Myocyte (in vitro differentiated cells): ENCODE measurements around the gene CLMN. TPM values are rescaled to one million over a fixed set of nuclear protein-coding genes. Genes with fewer than 3 reads are reported as not detected.
"Not testable (repeated sequence)": the region's sequence is repeated elsewhere in the genome, so short reads cannot be mapped to it uniquely, and the experiment has no call there.

Experiments used
- DNase-seq: peaks from one replicate; pipeline ENCODE4 v3.0.0-alpha.2; 2012; ENCODE audit warnings: low read depth
- total RNA-seq: library from RNA; depleted of rRNA; stranded (reverse); fragments of >200 nt; gene quantifications from 2 replicates; pipeline ENCODE4 v1.2.3, GENCODE V29; 2014

Gene CLMN
- total RNA-seq, 1 donor from 2014 or later, result 0.99 TPM

DNA sequence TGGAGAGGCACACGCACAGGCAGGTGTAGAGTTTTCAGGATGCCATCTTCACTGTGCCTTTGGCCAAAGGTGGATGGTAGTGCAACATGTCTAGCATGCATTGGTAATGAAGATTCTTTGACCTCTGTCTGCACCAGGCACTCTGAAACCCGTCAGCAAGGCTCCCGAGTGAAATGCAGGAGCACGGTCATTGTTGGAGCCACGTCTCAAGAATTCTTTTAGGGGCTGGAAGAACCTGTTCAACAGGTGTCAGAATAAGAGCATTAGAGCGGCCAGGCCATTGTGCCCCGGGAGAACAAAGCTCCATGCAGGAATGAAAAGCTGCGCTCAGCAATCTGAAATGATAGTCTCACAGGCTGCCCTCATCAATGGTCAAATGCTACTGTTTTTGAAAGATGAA, 122.2 kb downstream of the CLMN start:
- no peak for DNase-seq

DNA sequence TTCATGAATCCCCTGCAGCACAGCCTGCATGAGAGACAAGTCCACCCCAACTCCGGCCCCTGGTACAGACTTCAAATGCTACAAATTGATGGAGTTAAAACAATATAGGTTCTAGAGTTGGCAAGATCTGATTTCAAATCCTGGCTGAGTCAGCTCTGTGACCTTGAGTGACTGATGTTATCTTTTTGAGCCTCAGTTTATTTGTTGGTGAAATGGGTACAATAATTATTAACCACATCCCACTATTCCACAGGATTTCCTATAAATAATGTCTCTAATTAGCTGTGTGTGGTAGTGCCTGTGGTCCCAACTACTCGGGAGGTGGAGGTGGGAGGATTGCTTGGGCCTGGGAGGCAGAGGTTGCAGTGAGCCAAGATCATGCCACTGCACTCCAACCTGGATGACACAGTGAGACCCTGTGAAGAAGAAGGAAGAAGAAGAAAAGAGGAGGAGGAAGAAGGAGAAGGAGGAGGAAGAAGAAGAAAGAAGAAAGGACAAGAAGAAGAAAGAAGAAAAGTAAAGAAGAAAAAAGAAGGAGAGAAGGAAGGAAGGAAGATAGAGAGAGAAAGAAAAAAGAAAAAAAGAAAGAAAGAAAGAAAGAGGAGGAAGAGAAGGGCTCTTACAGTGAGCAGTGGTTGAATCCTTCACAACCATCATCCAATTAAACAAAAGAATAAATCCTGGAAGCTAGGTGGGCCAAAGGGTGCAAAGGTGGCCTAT, 122.7 kb downstream of the CLMN start:
- no peak for DNase-seq

- no peak for DNase-seq
These were observed 123.4 kb downstream of the CLMN start for GRCh38 chr14:95196268-95196667.

DNA sequence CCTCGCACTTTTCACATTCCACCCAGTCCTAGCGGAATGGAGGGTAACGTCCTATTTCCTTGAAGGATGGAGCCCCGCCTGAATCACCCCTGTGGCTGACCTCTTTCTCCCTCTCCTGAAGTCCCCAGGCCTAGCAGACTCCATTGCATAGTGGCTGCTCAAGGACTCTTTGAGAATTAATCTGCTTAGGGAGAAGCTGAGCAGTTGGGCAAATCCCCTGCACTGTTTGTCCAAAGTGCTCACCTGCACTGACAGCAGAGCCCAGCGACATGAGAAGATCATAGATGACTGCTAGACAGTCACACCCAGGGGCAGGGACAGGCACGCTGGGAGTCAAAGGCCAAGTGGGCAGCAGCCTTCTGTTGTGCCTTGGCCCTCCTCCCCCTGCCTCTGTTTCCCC, 124.7 kb downstream of the CLMN start:
- DNase-seq, result no peak

GRCh38 chr14:95193081-95193480, 126.6 kb downstream of the CLMN start:
- no peak for DNase-seq

DNA sequence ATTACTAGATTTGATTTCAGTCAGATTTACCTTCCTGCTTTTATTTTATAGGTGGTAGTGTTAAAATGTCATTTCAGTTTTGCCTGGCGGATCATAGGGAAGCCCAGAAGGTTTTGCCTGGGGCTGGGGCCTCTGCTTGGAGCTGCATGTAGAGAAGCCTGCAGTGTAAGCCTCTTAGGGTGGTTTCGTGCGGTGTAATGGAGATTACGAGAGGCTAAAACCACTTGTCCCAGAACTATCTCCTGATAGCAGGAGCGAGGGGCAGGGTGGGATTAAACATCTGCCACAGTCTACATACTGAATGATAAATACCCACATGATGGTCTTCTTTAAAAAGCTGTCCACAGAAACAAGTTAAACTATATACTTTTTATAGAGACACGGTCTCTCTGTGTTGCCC, 127.4 kb downstream of the CLMN start:
- no peak for DNase-seq

- DNase-seq, result no peak
These were observed 128.1 kb downstream of the CLMN start for GRCh38 chr14:95191445-95192199.

GRCh38 chr14:95190857-95191256, 128.9 kb downstream of the CLMN start:
- DNase-seq, result peak; percentile 28

DNA sequence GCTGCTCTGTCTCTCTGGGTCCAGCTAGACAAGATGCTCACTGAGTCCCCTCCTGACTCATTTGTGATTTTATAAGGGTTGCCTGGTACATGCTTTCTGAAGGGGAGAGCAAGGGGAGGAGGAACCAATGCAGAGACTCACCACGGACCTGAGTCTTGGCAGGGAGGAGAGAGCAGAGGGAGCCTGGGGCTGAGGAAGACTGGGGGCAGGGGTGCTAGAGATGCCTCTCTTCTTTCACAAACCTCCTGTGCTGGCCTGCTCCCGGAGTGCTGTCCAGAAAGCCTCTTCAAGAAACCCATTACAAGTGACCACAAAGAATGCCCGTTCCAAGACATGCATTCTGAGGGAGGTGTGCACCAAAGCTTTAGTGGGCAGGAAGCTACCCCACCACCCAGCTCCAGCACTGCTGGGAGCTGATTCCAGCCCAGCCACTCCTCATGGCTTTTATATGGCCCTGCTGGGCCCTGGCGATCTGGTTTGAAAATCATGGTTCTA, 129.3 kb downstream of the CLMN start:
- peak; percentile 43 for DNase-seq

GRCh38 chr14:95189367-95190132, 130.2 kb downstream of the CLMN start:
- peak; percentile 75 for DNase-seq

DNA sequence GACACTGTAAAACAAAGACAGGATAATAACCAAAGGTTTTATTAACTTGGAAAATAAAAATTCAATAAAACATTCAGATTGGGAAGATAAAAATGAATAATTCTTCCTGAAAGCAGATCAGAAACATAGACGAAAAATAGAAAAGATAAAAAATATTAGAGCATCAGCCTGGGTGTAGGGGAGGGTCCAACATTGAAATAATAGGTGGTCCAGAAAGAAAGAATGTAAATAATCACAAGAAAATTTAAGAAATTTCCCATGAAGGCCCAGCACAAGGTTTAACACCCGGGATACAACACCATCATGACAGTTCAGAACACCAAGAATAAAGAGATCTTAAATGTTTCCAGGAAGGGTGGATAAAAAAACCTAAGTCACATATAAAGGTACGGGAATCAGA, 131.3 kb downstream of the CLMN start:
- no peak for DNase-seq

- DNase-seq, result peak; percentile 22
These were observed 133.8 kb downstream of the CLMN start for GRCh38 chr14:95185767-95186392.

- DNase-seq, result peak; percentile 42
These were observed 134.5 kb downstream of the CLMN start for GRCh38 chr14:95185033-95185766.

GRCh38 chr14:95184413-95184790, 135.3 kb downstream of the CLMN start:
- DNase-seq, result no peak

- no peak for DNase-seq
These were observed 135.9 kb downstream of the CLMN start for GRCh38 chr14:95183532-95184412.

DNA sequence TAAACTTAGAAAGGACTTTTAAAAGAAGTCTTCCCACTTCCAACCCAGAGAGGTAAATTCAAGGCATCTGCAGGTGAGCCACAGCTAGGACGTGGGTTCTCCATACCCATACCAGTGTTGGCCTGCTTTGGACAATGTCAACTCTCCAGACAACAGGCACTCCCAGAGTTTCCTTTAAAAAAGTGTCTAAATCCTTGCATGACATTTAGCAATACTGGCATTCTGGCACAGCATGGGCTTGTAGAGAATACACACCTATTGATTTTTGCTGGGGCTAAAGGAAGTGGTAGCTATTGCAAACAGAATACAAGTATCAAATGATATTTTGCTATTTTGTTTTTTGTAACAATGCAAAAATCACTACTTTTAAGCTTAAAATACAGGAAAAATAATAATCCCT, 136.6 kb downstream of the CLMN start:
- DNase-seq, result no peak

- DNase-seq, result no peak
These were observed 137.3 kb downstream of the CLMN start for GRCh38 chr14:95182379-95182778.

DNA sequence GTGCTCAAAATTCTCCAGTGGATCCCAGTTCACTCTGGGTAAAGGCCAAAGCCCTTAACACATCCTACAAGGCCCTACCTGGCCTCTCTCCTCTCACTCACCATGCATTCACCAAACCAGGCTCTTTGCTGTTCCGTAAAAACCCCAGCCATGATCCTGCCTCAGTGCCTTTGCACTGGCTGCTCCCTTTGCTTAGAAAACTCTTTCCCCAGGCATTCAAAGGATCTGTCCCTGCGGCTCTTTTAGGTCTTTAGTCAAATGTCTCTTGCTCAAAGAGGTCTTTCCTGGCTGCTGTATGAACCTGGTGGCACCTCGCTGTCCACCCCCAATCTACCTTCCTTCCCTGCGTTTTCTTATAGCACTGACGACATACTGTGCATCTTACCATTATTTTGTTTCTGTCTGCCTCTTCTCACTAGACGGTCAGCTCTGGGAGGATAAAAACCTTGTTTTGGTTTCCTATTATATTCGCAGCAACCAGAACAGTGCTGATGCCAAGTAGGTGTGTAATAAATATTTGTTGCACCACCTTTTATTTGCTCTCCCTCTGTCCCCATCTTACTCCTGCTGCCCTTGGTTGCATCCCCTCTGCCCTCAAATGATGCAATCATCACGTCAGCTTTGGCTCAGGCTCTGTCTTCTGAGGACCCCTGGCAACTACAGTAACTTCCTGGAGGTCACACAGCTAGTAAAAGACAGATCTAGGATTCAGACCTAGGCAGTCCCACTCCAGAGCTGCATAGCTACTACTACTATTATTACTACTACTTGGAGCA, 138.6 kb downstream of the CLMN start:
- no peak for DNase-seq

DNA sequence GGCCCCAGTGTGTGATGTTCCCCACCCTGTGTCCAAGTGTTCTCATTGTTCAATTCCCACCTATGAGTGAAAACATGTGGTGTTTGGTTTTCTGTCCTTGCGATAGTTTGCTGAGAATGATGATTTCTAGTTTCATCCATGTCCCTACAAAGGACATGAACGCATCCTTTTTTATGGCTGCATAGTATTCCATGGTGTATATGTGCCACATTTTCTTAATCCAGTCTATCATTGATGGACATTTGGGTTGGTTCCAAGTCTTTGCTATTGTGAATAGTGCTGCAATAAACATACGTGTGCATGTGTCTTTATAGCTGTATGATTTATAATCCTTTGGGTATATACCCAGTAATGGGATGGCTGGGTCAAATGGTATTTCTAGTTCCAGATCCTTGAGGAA, 144.0 kb downstream of the CLMN start:
- DNase-seq, result not testable (repeated sequence)
